HG03139 (cell line): Measurements from ENCODE around the gene SLC13A3.

Experiments used
- ATAC-seq: cut with Tn5 transposase; IDR thresholded peaks from one replicate; pipeline ENCODE4 v1.9.1; 2021; ENCODE audit not compliant: unreplicated experiment

Gene SLC13A3

DNA sequence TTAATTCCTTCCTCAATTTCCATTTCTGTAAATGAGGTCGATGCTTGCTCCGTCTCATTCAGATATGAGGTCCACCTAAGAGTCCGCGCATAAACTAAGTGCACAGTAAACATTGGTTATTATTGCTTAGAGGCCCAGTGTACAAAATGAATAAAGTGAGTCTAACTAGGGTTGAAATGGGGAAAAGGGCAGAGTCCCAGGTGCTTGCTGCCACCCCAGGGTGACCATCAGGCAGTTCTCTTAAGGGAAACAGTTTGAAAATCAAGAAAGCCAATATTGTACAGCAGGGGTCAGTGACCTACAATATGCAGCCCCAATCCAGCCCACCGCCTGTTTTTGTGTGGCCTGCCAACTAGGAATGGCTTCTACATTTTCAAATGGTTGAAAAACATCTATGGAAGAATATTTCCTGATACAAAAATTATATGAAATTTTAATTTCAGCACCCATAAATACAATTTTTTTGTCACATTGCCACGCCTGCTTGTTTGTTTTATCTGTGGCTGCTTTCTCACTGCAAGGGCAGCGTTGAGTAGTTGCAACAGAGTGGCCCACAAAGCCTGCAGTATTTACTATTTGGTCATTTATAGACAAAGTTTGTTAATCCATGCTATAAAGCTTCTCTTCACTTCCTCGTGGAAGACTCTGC lies 43.3 kb downstream of the SLC13A3 start:
- ATAC-seq, result no peak

- ATAC-seq, result no peak
These were observed 43.9 kb downstream of the SLC13A3 start for GRCh38 chr20:46607191-46607848.

DNA sequence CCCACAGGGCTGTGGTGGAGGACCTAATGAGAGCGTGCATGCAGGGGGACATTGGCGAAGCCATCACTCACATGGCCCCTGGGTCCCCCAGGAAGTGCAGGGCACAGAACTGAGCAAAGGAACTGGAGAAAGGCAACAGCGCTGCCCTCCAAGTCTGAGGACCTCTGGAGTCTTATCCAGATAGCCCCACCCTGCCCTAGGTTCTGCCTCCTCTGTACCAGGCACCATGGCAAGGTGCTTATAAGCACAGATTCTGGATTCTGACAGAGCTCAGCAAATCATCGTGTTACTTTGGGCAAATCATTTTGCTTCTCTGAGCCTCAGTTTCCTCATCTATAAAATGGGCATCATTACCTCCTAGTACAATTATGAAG lies 44.5 kb downstream of the SLC13A3 start:
- no peak for ATAC-seq

DNA sequence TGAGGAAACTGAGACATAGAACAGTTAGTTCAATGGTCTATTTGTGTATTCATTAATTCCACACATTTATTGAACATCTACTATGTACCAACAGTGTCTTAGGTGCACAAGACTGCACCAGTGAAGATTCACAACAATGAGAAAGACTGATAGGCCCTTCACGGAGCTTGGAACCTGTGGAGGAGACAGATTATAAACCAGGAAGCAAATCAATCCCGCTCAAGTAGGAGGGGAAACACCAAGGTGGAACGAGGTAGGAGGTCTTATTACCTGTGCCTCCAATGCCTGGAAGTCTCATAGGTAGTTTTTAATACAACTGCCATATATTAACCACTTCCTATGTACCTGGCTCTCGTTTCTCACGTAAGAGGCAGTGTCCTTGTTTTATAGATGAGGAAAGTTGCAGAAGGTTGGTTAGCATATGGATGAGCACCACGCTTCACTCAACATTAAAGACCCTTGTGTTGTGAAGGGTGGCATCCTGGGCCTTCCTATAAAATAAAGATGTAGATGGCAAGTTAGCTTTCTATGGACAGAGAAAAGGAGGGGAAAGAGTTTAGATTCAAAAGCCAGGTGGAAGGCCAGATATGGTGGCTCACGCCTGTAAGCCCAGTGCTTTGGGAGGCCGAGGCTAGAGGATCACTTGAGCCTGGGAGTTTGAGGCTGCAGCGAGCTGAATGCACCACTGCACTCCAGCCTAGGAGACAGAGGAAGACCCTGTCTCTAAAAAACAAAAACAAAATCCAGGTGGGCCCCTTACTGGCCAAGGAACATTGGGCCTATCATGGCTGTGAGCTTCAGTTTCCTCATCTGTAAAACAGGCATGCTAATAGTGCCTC lies 45.1 kb downstream of the SLC13A3 start:
- no peak for ATAC-seq

- ATAC-seq, result no peak
These were observed 46.1 kb downstream of the SLC13A3 start for GRCh38 chr20:46605181-46605580.

DNA sequence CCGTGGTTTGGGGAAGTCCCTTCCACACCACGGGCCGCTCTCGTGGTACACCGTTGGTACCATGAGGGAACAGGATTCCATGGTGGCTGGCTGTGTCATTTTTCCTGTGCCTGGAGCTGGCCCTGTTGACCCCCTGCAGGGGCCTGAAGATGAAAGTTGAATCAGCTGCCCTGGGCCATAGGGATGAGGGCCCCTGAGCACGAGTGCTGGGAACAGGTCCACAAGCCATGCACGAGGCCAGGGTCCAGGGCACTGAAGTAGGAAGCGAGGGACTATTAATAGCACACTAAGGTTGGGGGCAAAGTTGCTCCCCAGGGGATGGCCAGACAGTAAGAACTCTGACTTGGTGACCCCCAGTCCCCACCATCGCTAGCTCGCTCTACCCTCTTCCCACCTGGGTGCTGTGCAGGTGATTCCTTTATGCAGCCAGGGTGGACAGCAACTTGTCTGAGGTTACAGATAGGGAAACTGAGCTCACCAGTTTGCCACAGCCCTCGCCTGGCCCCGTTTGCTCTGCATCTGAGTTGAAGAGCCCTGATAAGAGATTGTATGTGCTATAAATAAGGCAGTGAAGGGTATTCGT lies 46.6 kb downstream of the SLC13A3 start:
- no peak for ATAC-seq

GRCh38 chr20:46602429-46602828 lies 48.8 kb downstream of the SLC13A3 start:
- no peak for ATAC-seq

DNA sequence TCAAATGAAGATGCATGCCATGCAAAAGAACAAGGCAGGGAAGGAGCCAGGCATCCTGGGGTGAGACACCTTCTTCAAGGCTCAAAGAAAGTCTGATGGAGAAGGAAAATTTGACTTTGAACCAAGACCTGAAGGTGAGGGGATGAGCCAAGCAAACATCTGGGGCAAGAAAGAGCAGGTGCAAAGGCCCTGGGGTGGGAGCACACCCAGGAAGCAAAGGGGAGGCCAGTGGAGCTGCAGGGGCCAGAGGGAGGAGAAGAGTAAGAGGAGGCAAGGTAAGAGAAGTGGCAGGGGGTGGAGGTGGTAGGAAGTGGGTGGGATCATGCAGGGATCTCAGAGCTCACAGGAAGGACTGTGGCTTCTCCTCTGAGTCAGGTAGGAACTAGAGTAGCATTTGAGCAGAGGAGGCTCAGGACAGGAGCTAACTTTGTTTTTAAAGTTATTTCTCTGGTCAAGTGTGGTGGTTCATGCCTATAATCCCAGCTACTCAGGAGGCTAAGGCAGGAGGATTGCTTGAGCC lies 49.6 kb downstream of the SLC13A3 start:
- no peak for ATAC-seq

GRCh38 chr20:46600286-46600752 lies 50.9 kb downstream of the SLC13A3 start:
- ATAC-seq, result no peak

DNA sequence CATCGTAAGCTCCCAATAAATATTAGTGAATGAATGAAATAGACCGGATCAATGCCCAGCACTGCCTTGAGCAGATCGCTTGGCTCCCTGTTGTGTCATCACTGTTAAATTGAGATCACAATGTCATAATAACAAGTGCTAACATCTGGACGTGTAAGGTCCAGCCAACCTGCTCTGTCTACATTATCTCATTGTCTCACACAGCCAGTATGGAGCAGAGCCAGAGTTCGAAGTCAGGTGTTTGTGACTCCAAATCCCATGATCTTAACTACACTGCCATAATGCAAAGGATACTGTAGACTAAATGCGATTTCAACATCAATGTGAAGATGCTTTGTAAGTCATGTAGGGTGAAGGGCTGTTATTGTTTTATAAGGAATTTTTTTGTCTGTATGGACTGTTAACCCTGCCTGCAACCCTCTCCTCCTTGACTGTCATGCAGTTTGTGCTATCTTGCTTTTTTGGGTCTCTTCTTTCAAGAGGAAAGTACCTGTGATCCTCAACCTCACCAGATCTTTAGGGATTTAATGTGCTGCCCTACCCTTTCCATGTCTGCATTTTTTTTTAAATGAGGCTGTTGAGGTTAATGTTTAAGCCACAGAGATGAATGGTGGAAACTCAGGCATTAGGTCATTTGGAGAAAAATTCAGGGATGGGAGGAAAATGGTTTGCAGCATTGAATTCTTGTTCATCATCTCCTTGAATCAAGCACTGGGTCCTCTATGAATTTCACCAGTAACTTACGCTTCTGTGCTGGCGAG lies 51.9 kb downstream of the SLC13A3 start:
- no peak for ATAC-seq

- no peak for ATAC-seq
These were observed 55.3 kb downstream of the SLC13A3 start for GRCh38 chr20:46595933-46596332.

- no peak for ATAC-seq
These were observed 56.5 kb downstream of the SLC13A3 start for GRCh38 chr20:46594725-46595124.

DNA sequence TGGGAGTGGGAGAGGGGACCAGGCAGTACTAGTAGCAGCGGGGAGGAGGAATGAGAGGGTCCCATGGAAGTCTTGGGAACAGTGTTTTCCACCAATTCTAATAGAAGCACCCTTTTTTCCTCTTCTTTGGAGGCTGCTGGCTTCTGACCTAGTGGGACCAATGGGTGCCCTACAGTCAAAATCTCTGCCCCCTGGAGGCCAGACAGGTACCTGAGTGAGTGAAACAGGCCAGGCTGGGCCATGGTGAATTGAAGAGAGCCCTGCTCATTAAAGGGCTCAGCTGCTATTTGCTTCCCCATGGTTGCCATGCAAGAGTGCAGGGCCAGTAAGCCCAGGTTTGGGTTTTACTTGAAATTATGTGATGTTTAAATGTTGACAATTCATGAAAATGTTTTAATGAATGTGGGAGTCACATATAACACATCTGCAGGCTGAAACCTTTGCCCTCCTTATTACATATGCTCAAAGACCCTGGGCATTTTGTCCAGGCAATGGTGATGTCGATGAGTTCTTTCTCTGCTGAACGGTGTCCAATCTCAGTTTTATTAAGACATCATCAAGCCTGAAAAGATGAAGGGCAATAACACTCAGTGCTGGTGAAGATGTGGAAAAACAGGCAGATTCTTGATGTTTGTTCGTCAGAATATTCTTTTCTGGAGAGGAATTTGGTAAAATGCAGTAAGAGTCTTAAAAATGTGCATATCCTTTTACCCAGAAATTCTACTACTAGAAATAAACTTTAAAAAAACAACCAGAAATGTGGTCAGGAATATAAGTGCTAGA lies 58.5 kb downstream of the SLC13A3 start:
- no peak for ATAC-seq

GRCh38 chr20:46590443-46590842 lies 60.8 kb downstream of the SLC13A3 start:
- no peak for ATAC-seq

GRCh38 chr20:46588532-46589511 lies 62.4 kb downstream of the SLC13A3 start:
- ATAC-seq, result no peak

GRCh38 chr20:46587986-46588385 lies 63.3 kb downstream of the SLC13A3 start:
- no peak for ATAC-seq

GRCh38 chr20:46586724-46587123 lies 64.5 kb downstream of the SLC13A3 start:
- ATAC-seq, result no peak

- ATAC-seq, result no peak
These were observed 66.8 kb downstream of the SLC13A3 start for GRCh38 chr20:46584508-46584907.
